Stimulated activated naive CD4-positive, alpha-beta T cell treated with Interleukin-2 at 50 U/mL for 16 hours (primary cell): ENCODE results near the gene MGST2.
"Not testable (repeated sequence)": the region's sequence is repeated elsewhere in the genome, so short reads cannot be mapped to it uniquely, and the experiment has no call there.

Experiments used
- DNase-seq: peaks from one replicate; lab custom pipeline; 2025; lab: John Stamatoyannopoulos, UW

The MGST2 gene

GRCh38 chr4:139669890-139670289, 4.3 kb downstream of the MGST2 start:
- no peak for DNase-seq

DNA sequence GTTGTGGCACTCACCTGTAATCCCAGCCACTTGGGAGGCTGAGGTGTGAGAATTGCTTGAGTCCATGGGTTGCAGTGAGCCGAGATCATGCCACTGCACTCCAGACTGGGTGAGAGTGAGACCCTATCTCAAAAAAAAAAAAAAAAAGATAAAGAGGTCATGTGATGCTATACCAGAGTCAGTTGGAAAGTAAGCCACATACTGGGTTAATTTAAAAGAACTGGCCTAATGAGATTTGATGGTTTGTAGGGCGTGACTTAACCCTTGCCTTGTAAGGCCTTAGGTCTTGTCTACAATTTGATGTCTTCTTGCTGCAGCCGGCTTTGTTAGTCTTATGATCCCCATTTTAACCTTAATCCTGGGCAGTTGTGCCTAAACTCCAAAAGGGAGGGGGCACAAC, 5.2 kb downstream of the MGST2 start:
- DNase-seq = no peak

GRCh38 chr4:139672215-139672614, 6.6 kb downstream of the MGST2 start:
- DNase-seq = no peak

DNA sequence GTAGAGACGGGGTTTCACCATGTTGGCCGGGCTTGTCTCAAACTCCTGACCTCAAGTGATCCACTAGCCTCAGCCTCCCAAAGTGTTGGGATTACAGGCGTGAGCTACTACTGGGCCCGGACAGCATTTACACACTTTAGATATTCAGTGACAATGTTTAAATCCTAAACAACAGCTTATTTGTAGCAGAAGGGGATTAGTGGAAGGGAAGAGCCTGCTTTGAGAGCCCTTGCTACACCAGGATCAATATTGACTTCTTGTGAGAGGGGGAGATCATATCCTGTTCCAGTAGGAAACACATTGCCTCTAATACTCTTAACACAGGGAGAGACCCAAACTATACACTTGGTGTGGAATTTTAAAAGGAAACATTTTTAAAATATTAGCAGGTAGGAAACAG, 7.1 kb downstream of the MGST2 start:
- no peak for DNase-seq

- DNase-seq = no peak
These were observed 9.4 kb downstream of the MGST2 start for GRCh38 chr4:139674875-139675550.

DNA sequence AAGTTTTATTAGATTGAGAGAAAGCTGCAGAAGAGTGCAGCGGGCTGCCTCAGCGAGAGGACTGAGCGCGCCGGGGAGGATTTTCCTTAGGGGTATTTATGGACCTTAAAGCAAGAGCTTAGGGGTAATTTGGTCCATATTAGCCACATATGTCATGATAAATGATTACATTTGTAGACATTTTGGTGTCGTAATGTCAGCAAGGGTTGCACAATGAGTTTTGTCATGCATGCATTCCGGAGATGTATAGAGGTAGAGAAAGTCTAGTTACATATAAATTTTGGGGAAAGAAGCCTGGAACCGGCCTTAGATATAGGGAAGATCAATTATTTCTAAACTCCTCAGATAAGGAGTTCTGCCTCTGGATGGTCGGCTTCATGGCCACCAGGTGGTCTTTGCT, 10.0 kb downstream of the MGST2 start:
- no peak for DNase-seq

DNA sequence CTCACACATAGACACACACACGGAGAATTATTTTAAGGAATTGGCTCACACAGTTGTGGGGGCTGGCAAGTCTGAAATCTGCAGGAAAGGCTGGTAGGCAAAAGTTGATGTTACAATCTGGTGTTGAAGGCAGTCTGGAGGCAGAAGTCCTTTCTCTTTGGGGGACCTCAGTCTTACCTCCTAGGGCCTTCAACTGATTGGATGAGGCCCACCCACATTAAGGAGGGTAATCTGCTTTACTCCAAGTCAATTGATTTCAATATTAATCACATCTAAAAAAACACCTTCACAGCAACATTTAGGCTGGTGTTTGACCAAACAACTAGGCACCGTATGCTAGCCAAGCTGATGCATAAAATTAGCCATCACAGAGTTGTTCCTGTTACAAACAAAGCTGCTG, 10.7 kb downstream of the MGST2 start:
- no peak for DNase-seq

- DNase-seq = no peak
These were observed 11.4 kb downstream of the MGST2 start for GRCh38 chr4:139676913-139677585.

DNA sequence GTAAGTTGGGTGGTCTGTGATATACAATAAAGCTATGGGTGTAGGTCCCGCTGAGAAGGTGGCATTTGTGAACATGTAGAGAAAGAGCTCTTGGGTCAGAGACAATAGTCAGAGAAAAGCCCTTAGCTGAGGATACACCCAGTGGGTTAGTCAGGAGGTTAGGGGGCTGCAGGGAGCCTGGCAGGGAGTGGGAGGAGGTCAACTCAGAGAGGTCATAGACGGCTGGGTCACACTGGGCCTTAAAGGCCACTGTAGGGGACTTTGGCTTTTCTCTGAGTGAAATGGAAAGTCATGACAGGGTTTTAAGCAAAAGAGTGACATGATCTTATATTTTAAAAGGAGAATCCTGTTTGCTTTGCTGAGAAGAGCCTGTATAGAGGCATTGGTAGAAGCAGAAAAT, 16.7 kb downstream of the MGST2 start:
- DNase-seq = no peak

GRCh38 chr4:139682741-139683151, 17.1 kb downstream of the MGST2 start:
- no peak for DNase-seq

DNA sequence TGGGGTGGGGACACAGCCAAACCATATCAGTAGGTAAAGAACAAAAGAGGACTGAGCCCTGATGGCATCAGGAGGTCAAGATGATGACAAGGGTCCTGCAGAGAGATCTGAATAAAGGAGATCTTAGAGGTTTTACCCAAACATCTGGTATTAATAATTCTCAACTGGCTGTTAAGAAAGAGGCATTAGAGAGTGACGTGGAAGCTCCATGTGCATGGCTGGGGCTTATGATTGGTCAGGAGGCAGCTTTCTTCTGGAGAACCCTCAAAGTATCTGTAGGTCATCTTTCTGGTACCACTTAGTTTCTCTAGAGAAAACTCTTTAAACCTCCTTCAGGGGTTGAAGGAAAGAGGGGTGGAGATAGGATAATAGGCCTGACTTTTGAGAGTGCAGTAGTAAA, 18.7 kb downstream of the MGST2 start:
- DNase-seq = no peak

GRCh38 chr4:139685180-139685579, 19.6 kb downstream of the MGST2 start:
- no peak for DNase-seq

- no peak for DNase-seq
These were observed 20.5 kb downstream of the MGST2 start for GRCh38 chr4:139686130-139686529.

DNA sequence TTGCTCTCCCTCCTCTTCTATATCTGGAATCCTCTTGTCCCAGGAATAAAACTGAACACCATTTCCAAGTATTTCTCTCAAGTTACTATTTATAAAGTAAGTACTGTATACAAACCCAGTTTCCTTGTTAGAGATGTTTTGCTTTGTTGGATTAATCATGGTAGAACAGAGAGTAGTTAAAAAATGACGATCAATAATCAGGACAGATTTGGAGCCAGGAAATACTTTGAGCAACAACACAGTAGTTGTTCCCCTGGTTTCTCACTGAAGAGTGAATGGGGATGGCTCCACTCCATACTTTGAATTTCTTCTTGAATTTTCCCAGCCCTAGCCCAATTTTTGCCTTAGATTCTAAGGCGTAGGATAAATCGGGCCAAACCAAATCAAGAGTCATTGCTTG, 21.4 kb downstream of the MGST2 start:
- no peak for DNase-seq

GRCh38 chr4:139689093-139689722, 23.6 kb downstream of the MGST2 start:
- DNase-seq = no peak

DNA sequence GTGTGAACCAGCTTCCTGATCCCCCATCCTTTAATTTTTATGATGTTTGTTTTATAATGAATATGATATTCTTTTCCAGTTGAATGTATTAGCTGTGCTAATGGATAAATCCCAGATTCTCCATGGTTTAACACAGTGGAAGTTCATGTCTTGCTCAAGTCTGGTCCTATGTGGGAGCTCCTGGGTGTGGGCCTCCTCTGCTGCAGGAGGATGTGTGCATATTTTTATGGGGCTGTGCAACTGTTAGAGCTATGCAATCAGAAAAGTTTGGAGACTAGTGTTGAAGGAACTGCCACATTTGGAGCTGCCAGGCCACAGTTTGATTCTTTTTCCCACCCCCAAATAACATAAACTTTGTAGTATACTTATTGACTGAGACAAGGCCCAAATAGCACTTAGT, 24.8 kb downstream of the MGST2 start:
- no peak for DNase-seq

DNA sequence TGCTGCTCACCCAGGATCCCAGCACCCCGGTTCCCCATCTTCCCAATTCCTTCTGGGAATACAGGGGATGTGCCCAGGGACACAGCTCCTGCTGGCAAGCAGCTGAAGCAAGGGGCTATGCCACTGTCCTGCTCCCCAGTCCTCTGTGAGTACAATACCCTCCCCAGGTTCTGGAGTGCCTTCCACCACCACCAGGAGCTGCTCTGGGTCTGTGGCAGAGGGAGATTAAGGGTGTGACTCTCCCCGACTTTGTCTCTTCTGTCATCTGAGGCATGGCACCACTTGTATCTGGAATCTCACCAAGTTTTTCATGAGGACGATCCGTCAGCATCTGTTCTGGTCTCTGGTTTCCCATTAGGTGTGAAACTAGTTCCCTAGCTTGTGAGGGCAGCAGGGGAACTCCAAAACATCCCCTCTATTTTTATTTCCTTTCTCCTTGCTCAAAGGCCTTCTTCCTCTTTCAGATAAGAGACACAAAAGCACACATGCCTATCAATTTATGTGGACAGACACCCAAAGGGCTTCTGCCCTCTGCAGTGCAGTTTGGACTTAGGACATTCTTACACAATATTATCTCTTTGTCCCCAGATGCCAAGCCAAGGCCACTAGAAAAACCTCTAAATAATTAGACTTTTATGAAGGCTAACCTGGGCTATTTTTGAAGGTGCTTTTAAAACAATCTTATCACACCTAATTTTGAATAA, 26.8 kb downstream of the MGST2 start:
- no peak for DNase-seq

DNA sequence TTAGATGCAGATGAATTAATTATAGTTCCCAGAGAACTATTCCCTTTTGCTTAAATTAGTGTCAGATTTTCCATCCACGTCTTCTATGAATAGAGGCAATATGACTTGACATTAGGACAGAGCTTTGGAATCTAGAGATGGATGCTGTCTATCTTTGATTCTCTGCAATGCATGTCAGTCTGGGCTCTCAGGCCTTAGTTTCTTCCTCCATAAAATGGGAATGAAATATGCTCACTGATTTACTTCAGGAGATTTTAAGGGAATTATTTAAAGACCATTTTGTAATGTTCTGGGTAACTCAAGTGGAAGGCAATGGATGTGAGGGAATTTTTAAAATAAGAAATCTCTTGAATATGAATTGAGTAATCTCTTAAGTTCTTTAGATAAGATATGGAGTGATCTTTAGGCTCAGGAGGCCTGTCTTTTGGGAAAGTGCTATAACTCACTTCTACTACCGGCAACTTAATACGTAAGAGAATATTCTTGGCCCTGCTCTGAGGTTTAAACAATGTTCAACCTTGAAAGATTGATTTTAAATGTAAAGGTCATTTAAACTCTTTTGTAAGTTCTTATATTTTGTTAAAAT, 29.0 kb downstream of the MGST2 start:
- DNase-seq = no peak

GRCh38 chr4:139696491-139696890, 30.9 kb downstream of the MGST2 start:
- DNase-seq = no peak

- not testable (repeated sequence) for DNase-seq
These were observed 32.7 kb downstream of the MGST2 start for GRCh38 chr4:139698167-139698925.

DNA sequence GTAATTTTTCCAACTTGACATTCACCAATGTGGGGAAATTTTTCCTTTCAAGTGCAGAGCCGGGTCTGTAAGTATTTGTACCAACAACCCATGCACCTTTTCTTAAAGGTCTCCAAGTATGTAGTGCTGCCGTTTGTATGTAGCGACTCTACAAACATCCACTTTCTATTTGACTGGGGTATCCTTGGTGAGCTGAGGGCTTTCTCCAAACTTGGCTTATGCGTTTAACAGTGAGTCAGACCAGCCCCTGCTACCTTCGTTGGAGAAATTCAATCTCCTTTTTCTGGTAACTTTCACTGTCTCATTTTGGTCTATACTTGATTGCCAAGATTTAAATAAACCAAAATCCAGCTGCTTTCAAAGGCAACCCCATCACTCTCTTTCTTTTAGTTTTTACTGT, 34.9 kb downstream of the MGST2 start:
- DNase-seq = no peak
